Left renal cortex interstitium (tissue), 4 donors: Measurements from ENCODE around the gene PDIA6. TPM values are rescaled to one million over a fixed set of nuclear protein-coding genes. Genes with fewer than 3 reads are reported as not detected.
"Not testable (repeated sequence)": the region's sequence is repeated elsewhere in the genome, so short reads cannot be mapped to it uniquely, and the experiment has no call there.

Experiments used
- DNase-seq, 4 donors: peaks; one replicate each; pipeline ENCODE4 v3.0.0-alpha.2; 2013; ENCODE audit warnings: low read depth in 4 of 4, low spot score in 2 of 4, missing footprints in 1 of 4
- polyA plus RNA-seq, 4 donors: library from polyadenylated mRNA; unstranded; fragments of 120-200 nt; gene quantifications; one replicate each; pipeline ENCODE4 v1.2.1, GENCODE V29; 2013; ENCODE audit not compliant: insufficient read length in 4 of 4

The PDIA6 gene
- polyA plus RNA-seq, 4 donors, result 309 to 389 (median 342) TPM

- DNase-seq, result no peak
Measured at GRCh38 chr2:10783421-10783820, 29.2 kb downstream of the PDIA6 start.

- DNase-seq, result no peak
Measured at GRCh38 chr2:10781746-10782145, 30.8 kb downstream of the PDIA6 start.

- DNase-seq, result not testable (repeated sequence)
Measured at GRCh38 chr2:10780821-10781220, 31.8 kb downstream of the PDIA6 start.

DNA sequence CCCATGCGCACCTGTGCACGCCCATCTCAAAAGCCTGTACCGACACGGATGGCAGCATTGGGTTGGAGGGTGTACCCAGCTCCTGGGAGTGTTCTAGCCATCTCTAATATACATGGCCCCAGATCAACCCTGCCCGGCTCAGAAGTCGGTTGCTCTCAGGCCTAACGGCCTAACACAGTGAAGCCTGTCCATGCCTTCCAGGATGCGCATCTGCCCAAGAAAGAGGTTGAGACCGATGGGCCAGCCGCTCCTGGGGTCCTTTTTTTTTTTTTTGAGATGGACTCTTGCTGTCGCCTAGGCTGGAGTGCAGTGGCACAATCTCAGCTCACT, 32.1 kb downstream of the PDIA6 start:
- no peak for DNase-seq

DNA sequence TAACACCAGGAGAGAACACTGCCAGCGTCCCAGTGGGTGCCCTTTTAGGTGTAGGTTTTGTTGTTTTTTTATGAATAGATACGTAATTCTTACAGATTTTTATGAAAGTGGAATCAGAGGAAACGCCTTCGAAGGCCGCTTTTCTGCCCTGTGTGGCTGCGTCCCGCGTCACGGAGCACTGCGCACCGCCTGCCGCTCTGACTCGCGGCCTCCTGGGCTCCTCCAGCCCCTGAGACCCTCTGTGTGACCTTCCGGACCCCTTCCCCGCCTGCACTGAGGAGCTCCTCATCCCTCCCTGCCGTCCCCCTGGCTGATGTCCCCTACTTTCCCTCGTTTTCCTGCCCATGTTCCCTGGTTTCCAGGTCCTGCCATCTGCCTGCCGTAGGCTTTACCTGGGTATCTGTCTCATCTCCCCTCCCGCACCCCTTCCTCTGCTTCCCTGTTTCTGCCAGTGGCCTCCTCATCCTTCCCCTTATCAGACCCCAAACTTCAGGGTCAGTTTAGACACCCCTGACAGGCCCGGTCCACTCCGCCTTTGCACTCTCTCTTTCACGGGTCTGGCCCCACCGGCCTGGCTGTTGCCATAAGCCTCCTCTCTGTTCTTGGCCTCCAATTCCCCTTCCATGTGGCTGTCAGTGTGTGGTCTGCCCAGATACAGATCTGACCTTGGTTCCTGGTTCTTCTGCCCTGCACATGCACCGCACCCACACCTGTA, 32.7 kb downstream of the PDIA6 start:
- no peak for DNase-seq

DNA sequence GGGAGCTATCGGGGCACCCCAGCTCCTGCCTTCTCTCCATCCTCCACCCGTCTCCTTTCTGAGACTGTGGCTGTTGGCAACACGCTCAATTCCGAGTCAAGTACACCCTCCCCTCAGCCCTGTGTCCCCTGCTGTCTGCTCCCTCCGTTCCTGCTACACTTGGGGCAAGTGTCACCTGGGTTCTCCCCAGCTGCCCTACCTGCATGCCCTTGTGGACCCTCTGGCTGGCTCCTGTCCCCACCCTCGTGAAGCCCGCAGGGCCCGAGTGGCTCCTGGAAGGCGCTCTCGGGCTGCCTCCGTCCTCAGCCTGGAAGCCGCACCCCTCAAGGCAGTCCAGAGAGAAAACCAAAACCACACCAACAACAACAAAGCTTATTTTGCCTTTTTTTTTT, 33.9 kb downstream of the PDIA6 start:
- no peak for DNase-seq

- no peak for DNase-seq
Measured at GRCh38 chr2:10777842-10778723, 34.5 kb downstream of the PDIA6 start.

GRCh38 chr2:10777111-10777841, 35.3 kb downstream of the PDIA6 start:
- DNase-seq, result no peak

DNA sequence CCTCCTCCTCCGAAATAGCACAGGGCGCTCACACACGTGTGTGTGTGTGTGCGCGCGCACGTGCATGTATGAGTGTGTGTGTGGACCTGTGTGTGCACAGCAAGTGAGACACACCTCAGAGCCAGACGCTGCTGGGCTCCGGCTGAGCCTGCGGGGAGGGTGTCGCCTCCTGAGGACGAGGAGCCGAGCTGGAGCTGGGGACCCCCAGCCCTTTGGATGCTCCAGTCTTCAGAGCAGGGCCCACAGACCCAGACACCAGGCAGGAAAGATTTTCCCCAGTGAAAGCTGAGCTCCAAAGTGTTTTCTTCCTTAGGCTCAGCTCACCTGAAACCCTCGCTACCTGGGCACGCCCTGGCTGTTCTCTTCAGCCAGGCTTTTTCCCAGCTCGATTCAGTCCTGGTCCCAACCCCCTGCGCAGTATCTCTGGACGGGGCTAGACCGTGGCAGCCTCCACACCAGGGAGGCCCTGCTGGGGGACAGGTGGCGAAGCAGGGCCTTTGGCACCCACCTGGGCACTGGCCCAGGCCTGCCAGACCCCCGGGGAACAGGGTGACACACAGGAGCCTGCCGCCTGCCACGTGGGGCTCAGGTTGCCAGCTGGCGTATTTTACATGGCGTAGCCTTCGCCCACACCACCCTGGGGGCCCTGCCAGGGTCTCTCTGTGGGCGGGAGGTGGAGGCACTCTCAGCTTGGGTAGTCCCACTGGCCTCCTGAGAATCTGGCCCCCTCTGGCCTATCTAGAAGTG, 36.2 kb downstream of the PDIA6 start:
- no peak for DNase-seq

DNA sequence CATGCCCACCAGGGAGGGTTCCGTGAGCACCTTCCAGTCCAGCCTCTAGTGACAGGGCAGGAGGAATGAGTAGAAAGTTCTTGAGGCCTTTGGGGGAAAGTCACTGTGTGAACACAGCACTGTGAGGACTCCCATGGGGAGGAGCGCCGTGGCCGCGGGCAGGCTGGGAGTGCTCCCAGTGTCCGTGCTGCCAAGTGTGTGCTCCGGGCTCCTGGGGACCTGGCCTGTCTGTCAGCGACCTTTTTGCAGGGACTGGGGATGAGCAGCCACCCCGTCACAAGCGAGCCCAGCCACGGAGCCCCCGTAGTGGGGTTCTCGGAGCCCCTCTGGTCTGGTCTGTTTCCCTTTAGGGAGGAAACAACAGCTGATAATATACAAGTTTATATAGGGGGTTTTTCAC, 36.8 kb downstream of the PDIA6 start:
- DNase-seq, result no peak

DNA sequence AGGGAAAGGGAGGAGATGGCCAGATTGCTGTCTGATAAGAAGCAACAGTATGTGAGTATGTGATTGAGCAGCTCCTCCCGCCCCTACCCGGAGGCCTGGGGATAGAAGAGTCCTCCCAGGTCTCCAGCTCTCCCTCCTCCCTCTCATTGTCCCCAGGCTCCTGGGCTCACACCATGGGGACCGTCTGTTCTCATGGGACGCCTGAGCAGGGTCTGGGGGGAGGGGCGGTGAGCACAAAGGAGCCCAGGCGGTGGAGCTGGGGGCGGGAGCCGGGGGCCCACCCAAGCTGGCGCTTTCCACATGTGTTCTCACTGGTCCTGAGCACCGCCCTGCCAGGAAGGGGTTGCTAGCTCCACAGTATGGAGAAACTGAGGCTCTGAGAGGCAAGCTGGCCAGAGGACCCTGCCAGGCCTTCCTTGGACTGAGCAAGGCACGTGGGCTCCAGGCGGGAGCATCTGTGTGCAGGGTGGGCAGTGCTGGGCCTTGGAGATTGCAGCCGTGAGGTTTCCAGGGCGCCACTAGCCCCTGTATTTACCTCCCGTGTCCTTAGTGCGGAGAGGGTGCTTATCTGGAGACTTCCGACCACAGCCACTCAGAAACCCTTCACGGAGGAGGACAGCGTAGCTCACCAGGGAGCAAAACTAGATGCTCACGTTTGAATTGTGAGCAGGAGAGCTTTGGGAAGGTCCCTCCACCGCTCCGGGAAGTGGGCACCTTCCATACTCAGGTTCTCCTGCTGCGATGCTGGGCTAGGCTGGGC, 37.4 kb downstream of the PDIA6 start:
- no peak for DNase-seq

GRCh38 chr2:10774394-10774793, 38.2 kb downstream of the PDIA6 start:
- DNase-seq, result no peak

GRCh38 chr2:10773821-10774341, 38.7 kb downstream of the PDIA6 start:
- DNase-seq, result no peak

GRCh38 chr2:10772868-10773215, 39.7 kb downstream of the PDIA6 start:
- no peak for DNase-seq

DNA sequence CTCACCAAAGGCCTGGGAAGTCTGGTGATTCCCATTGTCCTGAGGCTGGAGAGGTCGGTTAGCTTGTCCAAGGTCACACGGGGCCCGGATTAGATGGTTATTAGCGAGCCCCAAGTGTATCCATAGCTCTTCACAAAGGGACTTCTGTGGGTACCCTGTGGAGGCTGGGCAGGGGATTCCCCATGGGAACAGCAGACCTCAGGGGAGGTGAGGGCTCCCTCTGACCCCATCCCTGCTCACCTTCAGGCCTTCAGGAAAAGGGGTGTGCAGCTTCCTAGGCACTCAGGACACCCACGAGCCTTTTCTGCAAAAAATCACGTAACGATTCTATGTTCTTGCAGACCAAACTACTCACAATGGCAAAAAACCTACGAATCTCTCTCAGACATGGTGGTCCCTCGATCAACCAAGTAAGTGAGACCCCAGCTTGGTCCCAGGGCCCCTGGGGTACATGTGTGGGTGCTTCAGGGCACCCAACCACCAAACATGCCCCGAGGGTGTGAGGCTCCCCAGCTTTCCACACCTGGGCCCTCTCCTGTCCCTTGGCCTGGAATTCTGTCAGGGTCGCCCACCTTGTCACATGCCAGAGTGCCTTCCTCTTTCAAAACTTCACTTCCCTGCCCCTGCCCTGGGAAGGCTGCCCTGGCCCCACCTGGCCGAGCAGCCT, 40.3 kb downstream of the PDIA6 start:
- DNase-seq, result no peak

DNA sequence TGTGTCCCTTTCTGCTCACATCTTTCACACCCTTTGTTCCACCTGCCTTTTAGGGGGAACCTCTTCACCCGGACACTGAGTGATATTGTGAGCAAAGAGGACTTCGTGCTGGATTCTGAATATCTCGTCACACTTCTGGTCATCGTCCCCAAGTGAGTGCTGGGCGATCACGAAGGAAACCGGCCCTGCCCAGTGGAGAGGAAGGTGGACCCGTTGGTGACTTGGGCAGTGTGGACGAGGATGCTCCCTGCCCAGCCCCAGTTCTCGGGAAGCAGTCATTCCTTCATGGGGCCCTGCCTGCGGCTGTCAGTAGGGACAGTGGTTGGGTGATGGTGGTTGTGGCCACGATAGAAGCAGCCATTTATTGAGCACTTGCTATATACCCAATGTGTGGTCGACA, 40.8 kb downstream of the PDIA6 start:
- no peak for DNase-seq

GRCh38 chr2:10770956-10771750, 41.4 kb downstream of the PDIA6 start:
- no peak for DNase-seq

DNA sequence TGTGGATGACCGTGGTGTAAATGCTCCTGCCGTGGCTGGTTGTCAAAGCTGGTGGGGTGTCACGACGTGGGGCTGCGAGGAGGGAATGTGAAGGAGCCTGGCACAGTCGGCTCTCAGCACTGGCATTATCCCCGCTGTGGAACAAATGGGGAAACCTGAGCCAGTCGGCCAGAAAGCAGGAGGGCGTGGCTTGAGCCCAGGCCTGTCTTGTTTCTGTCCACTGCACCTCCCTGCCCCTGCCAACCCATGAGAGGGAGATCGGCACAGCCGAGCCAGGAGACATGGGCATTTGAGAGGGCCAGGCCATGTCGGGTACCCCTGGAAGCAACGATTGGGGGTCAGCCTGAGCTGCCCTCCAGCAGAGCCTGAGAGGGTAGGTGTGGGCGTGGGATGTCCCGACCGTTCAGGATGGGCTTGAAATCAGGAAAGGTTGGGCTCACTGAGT, 44.5 kb downstream of the PDIA6 start:
- no peak for DNase-seq
